AG04450 (cell line): ENCODE results near the gene KCND2. TPM values are rescaled to one million over a fixed set of nuclear protein-coding genes. Genes with fewer than 3 reads are reported as not detected.

Experiments used
- CTCF ChIA-PET: fragments of 300-600, 350-600 bp; formaldehyde crosslinking; extraction: SDS; loops from one replicate; lab custom pipeline; 2022; ENCODE audit warnings: antibody characterized with exemption, inconsistent platforms; lab: Charles Lee
- POLR2A ChIA-PET: fragments of 350-600 bp; formaldehyde crosslinking; extraction: SDS; loops from one replicate; lab custom pipeline; 2021; ENCODE audit warnings: antibody characterized with exemption, inconsistent platforms; lab: Yijun Ruan, JAX
- DNase-seq: peaks from one replicate; pipeline ENCODE4 v3.0.0-alpha.2; 2011; ENCODE audit warnings: low read depth, low spot score
- H3K27ac ChIP-seq: one replicate; pipeline ENCODE4 v1.5.1; 2012; ENCODE audit warnings: low read depth, low read length, control low read depth
- H3K27me3 ChIP-seq: one replicate; pipeline ENCODE4 v1.6.0; 2012; ENCODE audit warnings: low read length; ENCODE audit not compliant: control insufficient read depth, insufficient read depth
- H3K4me3 ChIP-seq: 2 replicates; pipeline ENCODE4 v1.5.1; 2011; ENCODE audit warnings: mild to moderate bottlenecking, low read depth, low read length, control low read depth
- H3K9me3 ChIP-seq: 2 replicates; pipeline ENCODE4 v1.5.1; 2012; ENCODE audit warnings: low read length; ENCODE audit not compliant: control insufficient read depth, insufficient read depth
- CTCF ChIP-seq: IDR thresholded peaks from 2 replicates; pipeline ENCODE4 v1.5.1; 2011; ENCODE audit warnings: low read depth, low read length, control low read depth, inconsistent platforms
- polyA plus RNA-seq: library from polyadenylated mRNA; depleted of rRNA; stranded (reverse); fragments of >200 nt; gene quantifications from 2 replicates; pipeline ENCODE4 v1.2.3, GENCODE V29; 2011

The KCND2 gene
- polyA plus RNA-seq, 1 experiment, result 0.12 TPM

- H3K9me3 ChIP-seq, result no peaks in the 10 kb centered on the region
- no peak for DNase-seq
- ChIA-PET CTCF (no interaction called here), POLR2A (no interaction called here)
- no peaks in the 10 kb centered on the region for H3K27me3 ChIP-seq
- no peak overlapping the region for H3K27ac ChIP-seq
- no peak overlapping the region for H3K4me3 ChIP-seq
- TF ChIP-seq CTCF, result no peak
Measured at GRCh38 chr7:120241973-120242372, 31.0 kb upstream of the KCND2 start.

GRCh38 chr7:120254845-120255244 is 18.1 kb upstream of the KCND2 start:
- Histone ChIP-seq H3K27ac (no peak overlapping the region), H3K9me3 (no peaks in the 10 kb centered on the region), H3K27me3 (no peaks in the 10 kb centered on the region), H3K4me3 (no peak overlapping the region)
- POLR2A ChIA-PET, result no interaction called here
- DNase-seq, result no peak
- TF ChIP-seq CTCF, result no peak
- CTCF ChIA-PET, result no interaction called here

GRCh38 chr7:120256344-120257070 is 16.5 kb upstream of the KCND2 start:
- POLR2A ChIA-PET, result no interaction called here
- Histone ChIP-seq H3K9me3 (no peaks in the 10 kb centered on the region), H3K27ac (no peak overlapping the region), H3K27me3 (no peaks in the 10 kb centered on the region), H3K4me3 (no peak overlapping the region)
- no peak for TF ChIP-seq CTCF
- no peak for DNase-seq
- CTCF ChIA-PET, result no interaction called here

GRCh38 chr7:120259386-120259785 is 13.6 kb upstream of the KCND2 start:
- Histone ChIP-seq H3K27me3 (no peaks in the 10 kb centered on the region), H3K4me3 (no peak overlapping the region), H3K9me3 (no peaks in the 10 kb centered on the region), H3K27ac (no peak overlapping the region)
- no peak for TF ChIP-seq CTCF
- ChIA-PET CTCF (no interaction called here), POLR2A (no interaction called here)
- no peak for DNase-seq

- CTCF ChIA-PET, result no interaction called here
- POLR2A ChIA-PET, result no interaction called here
- no peak overlapping the region for H3K27ac ChIP-seq
- H3K9me3 ChIP-seq, result no peaks in the 10 kb centered on the region
- no peak for TF ChIP-seq CTCF
- no peak overlapping the region for H3K4me3 ChIP-seq
- no peaks in the 10 kb centered on the region for H3K27me3 ChIP-seq
- no peak for DNase-seq
Measured at GRCh38 chr7:120260111-120260510, 12.9 kb upstream of the KCND2 start.
